A549 (cell line): ENCODE data around the gene ATAD1.

ENCODE experiments used
- BHLHE40 ChIP-seq: IDR thresholded peaks from 2 replicates; pipeline ENCODE4 v1.6.1; 2012; ENCODE audit warnings: low read depth, low read length, inconsistent platforms
- CHD2 ChIP-seq: fragments of 150-350 bp; IDR thresholded peaks from 2 replicates; pipeline ENCODE4 v1.6.1; 2014; ENCODE audit warnings: low read length; ENCODE audit not compliant: partially characterized antibody
- CTCF ChIP-seq: fragments of >200 bp; sonication (Bioruptor Twin); formaldehyde crosslinking; IDR thresholded peaks from 3 replicates; pipeline ENCODE4 v1.5.1; 2016
- FOSB ChIP-seq: fragments of 250-450 bp; sonication (Bioruptor Pico); IDR thresholded peaks from 2 replicates; pipeline ENCODE4 v1.5.0; 2020; ENCODE audit warnings: mild to moderate bottlenecking, moderate library complexity
- MAFK ChIP-seq: fragments of 450-650 bp; IDR thresholded peaks from 2 replicates; pipeline ENCODE4 v1.6.1; 2014; ENCODE audit not compliant: partially characterized antibody
- MAX ChIP-seq: IDR thresholded peaks from 2 replicates; pipeline ENCODE4 v1.6.1; 2012
- MAZ ChIP-seq: fragments of 150-350 bp; IDR thresholded peaks from 2 replicates; pipeline ENCODE4 v1.6.1; 2014; ENCODE audit warnings: antibody characterized with exemption, low read depth, low read length, borderline replicate concordance
- NR3C1 ChIP-seq: fragments of >200 bp; sonication (Bioruptor Twin); formaldehyde crosslinking; IDR thresholded peaks from 3 replicates; pipeline ENCODE4 v1.6.1; 2017
- RAD21 ChIP-seq, 2 experiments: fragments of >200 bp in 1 of 2; sonication (Bioruptor Twin) in 1 of 2; formaldehyde crosslinking in 1 of 2; IDR thresholded peaks in 1 of 2; conservative IDR thresholded peaks in 1 of 2; 2 replicates in 1 of 2; 3 replicates in 1 of 2; pipeline ENCODE4 v1.6.1; 2012 to 2018; ENCODE audit warnings: inconsistent platforms in 1 of 2
- RFX5 ChIP-seq: fragments of 450-650 bp; IDR thresholded peaks from 2 replicates; pipeline ENCODE4 v1.7.1; 2014; ENCODE audit warnings: antibody characterized with exemption, mild to moderate bottlenecking, moderate library complexity
- RNF2 ChIP-seq: fragments of 200-600 bp; sonication (generic); IDR thresholded peaks from 2 replicates; pipeline ENCODE4 v1.6.1; 2016; ENCODE audit warnings: low read depth, mild to moderate bottlenecking, antibody characterized with exemption, moderate library complexity, borderline replicate concordance
- SMC3 ChIP-seq: fragments of >200 bp; sonication (Bioruptor Twin); formaldehyde crosslinking; IDR thresholded peaks from 3 replicates; pipeline ENCODE4 v1.6.1; 2018; ENCODE audit warnings: inconsistent platforms
- USF2 ChIP-seq: fragments of 450-650 bp; IDR thresholded peaks from 2 replicates; pipeline ENCODE4 v1.6.1; 2014; ENCODE audit warnings: antibody characterized with exemption

GRCh38 chr10:87829986-87830729 lies 12.1 kb upstream of the ATAD1 start:
- TF ChIP-seq NR3C1 (no peak), FOSB (CRISPR knock-in tag) (no peak), RFX5 (no peak), MAZ (no peak), MAFK (no peak), USF2 (no peak), SMC3 (no peak), CHD2 (no peak), BHLHE40 (no peak), RNF2 (no peak), CTCF (no peak), MAX (no peak), RAD21 (conservative IDR thresholded peaks at IDR 0.05 in 1 of 2, IDR thresholded peaks at IDR 0.05 in 1 of 2) (no peak)
